Measurements from ENCODE around the gene FAM234B. TPM values are rescaled to one million over a fixed set of nuclear protein-coding genes. Genes with fewer than 3 reads are reported as not detected.
A peak's percentile ranks its signal among the peaks of the same experiment; 100 is the strongest.

FAM234B gene
- total and polyA plus RNA-seq, 2 experiments from 2014 or later: 9.5 to 21.1 TPM

- no peaks in the 10 kb centered on the region for H3K27me3 ChIP-seq (ENCODE audit: insufficient read depth)
- no peak overlapping the region for H2AFZ ChIP-seq
- H3K9me3 Mint-ChIP-seq: peaks cover 25% of the 10 kb centered on the region
- no peak overlapping the region for H3K4me3 Mint-ChIP-seq
- peak; percentile 70 for ATAC-seq
- H3F3A ChIP-seq (replicated peaks; ENCODE audit: low read depth): no peaks in the 10 kb centered on the region
- peaks cover 28% of the 10 kb centered on the region for H3K36me3 Mint-ChIP-seq (ENCODE audit: low read depth)
- H3K27me3 Mint-ChIP-seq (ENCODE audit: insufficient read depth, low read depth, poor library complexity): peaks cover 2% of the 10 kb centered on the region
- no peaks in the 10 kb centered on the region; the same call in 1 of the 2 replicates for H4K20me1 ChIP-seq (replicated peaks; ENCODE audit: insufficient read depth)
- H3K4me2 ChIP-seq: no peak overlapping the region
- peaks cover 37% of the 10 kb centered on the region for H3K4me1 Mint-ChIP-seq
- peaks cover 12% of the 10 kb centered on the region; the same call in 1 of the 2 replicates for H3K4me1 ChIP-seq (ENCODE audit: insufficient read depth)
- no peak overlapping the region for H3K27ac Mint-ChIP-seq
- H3K9me2 ChIP-seq (ENCODE audit: insufficient read depth): peaks cover 3% of the 10 kb centered on the region; the same call in 1 of the 2 replicates
- TF ChIP-seq, protein P1, sequence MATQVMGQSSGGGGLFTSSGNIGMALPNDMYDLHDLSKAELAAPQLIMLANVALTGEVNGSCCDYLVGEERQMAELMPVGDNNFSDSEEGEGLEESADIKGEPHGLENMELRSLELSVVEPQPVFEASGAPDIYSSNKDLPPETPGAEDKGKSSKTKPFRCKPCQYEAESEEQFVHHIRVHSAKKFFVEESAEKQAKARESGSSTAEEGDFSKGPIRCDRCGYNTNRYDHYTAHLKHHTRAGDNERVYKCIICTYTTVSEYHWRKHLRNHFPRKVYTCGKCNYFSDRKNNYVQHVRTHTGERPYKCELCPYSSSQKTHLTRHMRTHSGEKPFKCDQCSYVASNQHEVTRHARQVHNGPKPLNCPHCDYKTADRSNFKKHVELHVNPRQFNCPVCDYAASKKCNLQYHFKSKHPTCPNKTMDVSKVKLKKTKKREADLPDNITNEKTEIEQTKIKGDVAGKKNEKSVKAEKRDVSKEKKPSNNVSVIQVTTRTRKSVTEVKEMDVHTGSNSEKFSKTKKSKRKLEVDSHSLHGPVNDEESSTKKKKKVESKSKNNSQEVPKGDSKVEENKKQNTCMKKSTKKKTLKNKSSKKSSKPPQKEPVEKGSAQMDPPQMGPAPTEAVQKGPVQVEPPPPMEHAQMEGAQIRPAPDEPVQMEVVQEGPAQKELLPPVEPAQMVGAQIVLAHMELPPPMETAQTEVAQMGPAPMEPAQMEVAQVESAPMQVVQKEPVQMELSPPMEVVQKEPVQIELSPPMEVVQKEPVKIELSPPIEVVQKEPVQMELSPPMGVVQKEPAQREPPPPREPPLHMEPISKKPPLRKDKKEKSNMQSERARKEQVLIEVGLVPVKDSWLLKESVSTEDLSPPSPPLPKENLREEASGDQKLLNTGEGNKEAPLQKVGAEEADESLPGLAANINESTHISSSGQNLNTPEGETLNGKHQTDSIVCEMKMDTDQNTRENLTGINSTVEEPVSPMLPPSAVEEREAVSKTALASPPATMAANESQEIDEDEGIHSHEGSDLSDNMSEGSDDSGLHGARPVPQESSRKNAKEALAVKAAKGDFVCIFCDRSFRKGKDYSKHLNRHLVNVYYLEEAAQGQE (IDR thresholded peaks at IDR 0.05; ENCODE audit: unreplicated experiment): no peak
- TF ChIP-seq JUNB (IDR thresholded peaks at IDR 0.05; ENCODE audit: unreplicated experiment) (no peak), ZNF462 (CRISPR knock-in tag; IDR thresholded peaks at IDR 0.05) (no peak), STAT1 (IDR thresholded peaks at IDR 0.05; ENCODE audit: unreplicated experiment) (no peak), POLR2AphosphoS5 (IDR thresholded peaks at IDR 0.05; ENCODE audit: low read depth) (no peak), CREB1 (CRISPR knock-in tag; IDR thresholded peaks at IDR 0.05; ENCODE audit: low read depth) (no peak), NANOG (IDR thresholded peaks at IDR 0.05; ENCODE audit: borderline replicate concordance) (no peak), ZNF331 (CRISPR knock-in tag; IDR thresholded peaks at IDR 0.05; ENCODE audit: low read depth) (no peak)
- TF ChIP-seq, protein P2, sequence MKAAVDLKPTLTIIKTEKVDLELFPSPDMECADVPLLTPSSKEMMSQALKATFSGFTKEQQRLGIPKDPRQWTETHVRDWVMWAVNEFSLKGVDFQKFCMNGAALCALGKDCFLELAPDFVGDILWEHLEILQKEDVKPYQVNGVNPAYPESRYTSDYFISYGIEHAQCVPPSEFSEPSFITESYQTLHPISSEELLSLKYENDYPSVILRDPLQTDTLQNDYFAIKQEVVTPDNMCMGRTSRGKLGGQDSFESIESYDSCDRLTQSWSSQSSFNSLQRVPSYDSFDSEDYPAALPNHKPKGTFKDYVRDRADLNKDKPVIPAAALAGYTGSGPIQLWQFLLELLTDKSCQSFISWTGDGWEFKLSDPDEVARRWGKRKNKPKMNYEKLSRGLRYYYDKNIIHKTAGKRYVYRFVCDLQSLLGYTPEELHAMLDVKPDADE (IDR thresholded peaks at IDR 0.05): no peak
- H3K4me3 ChIP-seq: no peak overlapping the region
- peaks cover 21% of the 10 kb centered on the region for H3K36me3 ChIP-seq (ENCODE audit: insufficient read depth)
- peak; percentile 28 for DNase-seq (ENCODE audit: low spot score)
- no peak overlapping the region for H3K27ac ChIP-seq (ENCODE audit: low read depth)
- H3K79me2 ChIP-seq (replicated peaks; ENCODE audit: insufficient read depth): peaks cover 82% of the 10 kb centered on the region
Measured at GRCh38 chr12:13049816-13050215, 5.6 kb downstream of the FAM234B start.

Measured in GM23338 (cell line).